K562 (cell line): Measurements from ENCODE around the gene GBF1. TPM values are rescaled to one million over a fixed set of nuclear protein-coding genes. Genes with fewer than 3 reads are reported as not detected.
A peak's percentile ranks its signal among the peaks of the same experiment; 100 is the strongest.

ENCODE experiments used
- ARID1B ChIP-seq: fragments of 450-650 bp; IDR thresholded peaks from 2 replicates; pipeline ENCODE4 v1.6.1; 2016; ENCODE audit warnings: antibody characterized with exemption, mild to moderate bottlenecking, inconsistent platforms
- CBX8 ChIP-seq: fragments of 200-600 bp; sonication (generic); IDR thresholded peaks from 2 replicates; pipeline ENCODE4 v1.6.1; 2012; ENCODE audit warnings: borderline replicate concordance, mixed run types, low read depth, mild to moderate bottlenecking, moderate library complexity, mixed read lengths, low read length, control low read depth, inconsistent platforms; ENCODE audit not compliant: poor library complexity, severe bottlenecking; ENCODE audit errors: extremely low read depth
- DPF2 ChIP-seq: fragments of 450-650 bp; IDR thresholded peaks from 2 replicates; pipeline ENCODE4 v1.6.1; 2016
- ELF4 ChIP-seq: fragments of 450-650 bp; formaldehyde crosslinking; IDR thresholded peaks from 2 replicates; pipeline ENCODE4 v1.4.0; 2022; ENCODE audit warnings: missing genetic modification characterization
- FOSL1 ChIP-seq: fragments of 200-800 bp; sonication (Bioruptor generic); conservative IDR thresholded peaks from 2 replicates; pipeline ENCODE4 v1.6.1; 2016; ENCODE audit warnings: missing genetic modification characterization, missing compliant biosample characterization
- HDAC1 ChIP-seq, 2 experiments: fragments of 450-650 bp; IDR thresholded peaks; 2 replicates each; pipeline ENCODE4 v1.6.1; 2016 to 2017; ENCODE audit warnings: inconsistent platforms in 1 of 2, mild to moderate bottlenecking in 1 of 2, moderate library complexity in 1 of 2
- HMBOX1 ChIP-seq: sonication (generic); IDR thresholded peaks from 2 replicates; pipeline ENCODE4 v1.6.1; 2016
- ILF3 ChIP-seq: fragments of 450-650 bp; IDR thresholded peaks from 2 replicates; pipeline ENCODE4 v1.6.1; 2018; ENCODE audit warnings: antibody characterized with exemption, mild to moderate bottlenecking, moderate library complexity, borderline replicate concordance
- JUNB ChIP-seq: fragments of 450-650 bp; formaldehyde crosslinking; conservative IDR thresholded peaks from 2 replicates; pipeline ENCODE4 v1.4.0; 2020; ENCODE audit warnings: mild to moderate bottlenecking
- MAFG ChIP-seq: fragments of 450-650 bp; conservative IDR thresholded peaks from 2 replicates; pipeline ENCODE4 v1.6.1; 2016; ENCODE audit warnings: missing genetic modification characterization, missing compliant biosample characterization
- SAFB ChIP-seq: fragments of 200-400 bp; formaldehyde crosslinking; IDR thresholded peaks from 2 replicates; pipeline ENCODE4 v1.6.1; 2017; ENCODE audit warnings: low read depth, low read length, borderline replicate concordance
- SMARCA4 ChIP-seq: fragments of 450-650 bp; IDR thresholded peaks from 2 replicates; pipeline ENCODE4 v1.6.1; 2016
- STAT5A ChIP-seq: IDR thresholded peaks from 2 replicates; pipeline ENCODE4 v1.6.1; 2012; ENCODE audit warnings: low read length, inconsistent platforms, borderline replicate concordance
- TAF15 ChIP-seq: fragments of 200-400 bp; formaldehyde crosslinking; IDR thresholded peaks from 2 replicates; pipeline ENCODE4 v1.6.1; 2017; ENCODE audit warnings: mild to moderate bottlenecking, low read depth, low read length, moderate library complexity
- TAL1 ChIP-seq: fragments of 450-650 bp; IDR thresholded peaks from 2 replicates; pipeline ENCODE4 v1.6.1; 2016; ENCODE audit warnings: mild to moderate bottlenecking
- TRIM24 ChIP-seq, 2 experiments: fragments of 450-650 bp; IDR thresholded peaks; 2 replicates each; pipeline ENCODE4 v1.6.1; 2016
- polyA plus RNA-seq, 8 experiments: library from polyadenylated mRNA; depleted of rRNA in 4 of 8; stranded (reverse) in 5 of 8; unstranded in 3 of 8; fragments of >200 nt; fragmentation: Nextera tagmentation in 2 of 8; fragmentation: Illumina TruSeq in 1 of 8; extraction: Ambion mirVana in 2 of 8; extraction: Trizol in 1 of 8; gene quantifications; 2 replicates each; pipeline versions ENCODE4 v1.2.1 to v1.2.3, GENCODE V29; 2011 to 2014; ENCODE audit warnings: inconsistent platforms in 1 of 8, missing spikeins in 1 of 8
- total RNA-seq, 7 experiments: library from RNA; depleted of rRNA in 6 of 7; stranded (reverse); fragments of >200 nt in 6 of 7; fragmentation: Illumina TruSeq in 2 of 7; extraction: Trizol in 2 of 7; gene quantifications; 2 replicates each; pipeline versions ENCODE4 v1.2.1 to v1.2.3, GENCODE V29; 2011 to 2021; ENCODE audit warnings: low replicate concordance in 1 of 7
- TF ChIP-seq, protein P1 (sequence below): fragments of 200-600 bp; sonication (generic); IDR thresholded peaks from one replicate; pipeline ENCODE4 v1.6.1; 2012; ENCODE audit warnings: mild to moderate bottlenecking, low read depth, low read length, inconsistent platforms
- TF ChIP-seq, protein P2 (sequence below), 2 experiments: fragments of 450-650 bp in 1 of 2; sonication (generic) in 1 of 2; formaldehyde crosslinking; conservative IDR thresholded peaks; 2 replicates each; pipeline versions ENCODE4 v1.4.0 to v1.8.1; 2020 to 2022; ENCODE audit warnings: mild to moderate bottlenecking in 1 of 2, missing genetic modification reagents in 1 of 2

GBF1 gene
- total and polyA plus RNA-seq, 9 of the 15 experiments (the other 6 are each of a cell fraction or from before 2014, with no cell fraction given): 0.69 to 28.0 (median 10.3) TPM

DNA sequence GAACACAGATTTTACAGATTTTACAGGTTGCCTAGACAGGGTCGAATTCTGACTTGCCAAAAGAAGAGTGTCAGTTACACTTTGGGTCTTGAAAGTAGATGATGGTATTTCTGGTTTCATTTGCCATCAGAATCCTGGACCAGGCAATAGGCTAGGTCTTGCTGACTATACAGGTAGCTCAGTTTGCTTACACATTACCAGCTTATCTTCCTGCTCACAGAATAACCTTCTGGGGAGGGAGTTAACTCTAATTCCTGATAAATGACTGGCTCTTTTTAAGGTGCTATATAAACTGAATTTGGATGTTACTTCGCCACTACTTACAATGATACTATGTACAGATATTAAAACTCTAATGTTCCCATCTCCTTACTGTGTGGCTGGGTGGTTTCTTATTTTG lies 39.8 kb downstream of the GBF1 start (continued):
- TF ChIP-seq SAFB (no peak), MAFG (tag) (peak; percentile 36; the same call in 1 of the 2 replicates), ARID1B (peak; percentile 68), TRIM24 (IDR thresholded peaks at IDR 0.05) (no peak), TAL1 (peak; percentile 49), ILF3 (no peak), HDAC1 (IDR thresholded peaks at IDR 0.05) (no peak), JUNB (no peak), STAT5A (no peak), SMARCA4 (0 out of 2 replicates have a peak, but pooled peaks have one; percentile 46), ELF4 (CRISPR knock-in tag) (no peak), CBX8 (no peak), DPF2 (peak; percentile 69; the same call in 1 of the 2 replicates), HMBOX1 (peak; percentile 52; the same call in 1 of the 2 replicates), TAF15 (no peak), FOSL1 (tag) (no peak)
- TF ChIP-seq, protein P1, sequence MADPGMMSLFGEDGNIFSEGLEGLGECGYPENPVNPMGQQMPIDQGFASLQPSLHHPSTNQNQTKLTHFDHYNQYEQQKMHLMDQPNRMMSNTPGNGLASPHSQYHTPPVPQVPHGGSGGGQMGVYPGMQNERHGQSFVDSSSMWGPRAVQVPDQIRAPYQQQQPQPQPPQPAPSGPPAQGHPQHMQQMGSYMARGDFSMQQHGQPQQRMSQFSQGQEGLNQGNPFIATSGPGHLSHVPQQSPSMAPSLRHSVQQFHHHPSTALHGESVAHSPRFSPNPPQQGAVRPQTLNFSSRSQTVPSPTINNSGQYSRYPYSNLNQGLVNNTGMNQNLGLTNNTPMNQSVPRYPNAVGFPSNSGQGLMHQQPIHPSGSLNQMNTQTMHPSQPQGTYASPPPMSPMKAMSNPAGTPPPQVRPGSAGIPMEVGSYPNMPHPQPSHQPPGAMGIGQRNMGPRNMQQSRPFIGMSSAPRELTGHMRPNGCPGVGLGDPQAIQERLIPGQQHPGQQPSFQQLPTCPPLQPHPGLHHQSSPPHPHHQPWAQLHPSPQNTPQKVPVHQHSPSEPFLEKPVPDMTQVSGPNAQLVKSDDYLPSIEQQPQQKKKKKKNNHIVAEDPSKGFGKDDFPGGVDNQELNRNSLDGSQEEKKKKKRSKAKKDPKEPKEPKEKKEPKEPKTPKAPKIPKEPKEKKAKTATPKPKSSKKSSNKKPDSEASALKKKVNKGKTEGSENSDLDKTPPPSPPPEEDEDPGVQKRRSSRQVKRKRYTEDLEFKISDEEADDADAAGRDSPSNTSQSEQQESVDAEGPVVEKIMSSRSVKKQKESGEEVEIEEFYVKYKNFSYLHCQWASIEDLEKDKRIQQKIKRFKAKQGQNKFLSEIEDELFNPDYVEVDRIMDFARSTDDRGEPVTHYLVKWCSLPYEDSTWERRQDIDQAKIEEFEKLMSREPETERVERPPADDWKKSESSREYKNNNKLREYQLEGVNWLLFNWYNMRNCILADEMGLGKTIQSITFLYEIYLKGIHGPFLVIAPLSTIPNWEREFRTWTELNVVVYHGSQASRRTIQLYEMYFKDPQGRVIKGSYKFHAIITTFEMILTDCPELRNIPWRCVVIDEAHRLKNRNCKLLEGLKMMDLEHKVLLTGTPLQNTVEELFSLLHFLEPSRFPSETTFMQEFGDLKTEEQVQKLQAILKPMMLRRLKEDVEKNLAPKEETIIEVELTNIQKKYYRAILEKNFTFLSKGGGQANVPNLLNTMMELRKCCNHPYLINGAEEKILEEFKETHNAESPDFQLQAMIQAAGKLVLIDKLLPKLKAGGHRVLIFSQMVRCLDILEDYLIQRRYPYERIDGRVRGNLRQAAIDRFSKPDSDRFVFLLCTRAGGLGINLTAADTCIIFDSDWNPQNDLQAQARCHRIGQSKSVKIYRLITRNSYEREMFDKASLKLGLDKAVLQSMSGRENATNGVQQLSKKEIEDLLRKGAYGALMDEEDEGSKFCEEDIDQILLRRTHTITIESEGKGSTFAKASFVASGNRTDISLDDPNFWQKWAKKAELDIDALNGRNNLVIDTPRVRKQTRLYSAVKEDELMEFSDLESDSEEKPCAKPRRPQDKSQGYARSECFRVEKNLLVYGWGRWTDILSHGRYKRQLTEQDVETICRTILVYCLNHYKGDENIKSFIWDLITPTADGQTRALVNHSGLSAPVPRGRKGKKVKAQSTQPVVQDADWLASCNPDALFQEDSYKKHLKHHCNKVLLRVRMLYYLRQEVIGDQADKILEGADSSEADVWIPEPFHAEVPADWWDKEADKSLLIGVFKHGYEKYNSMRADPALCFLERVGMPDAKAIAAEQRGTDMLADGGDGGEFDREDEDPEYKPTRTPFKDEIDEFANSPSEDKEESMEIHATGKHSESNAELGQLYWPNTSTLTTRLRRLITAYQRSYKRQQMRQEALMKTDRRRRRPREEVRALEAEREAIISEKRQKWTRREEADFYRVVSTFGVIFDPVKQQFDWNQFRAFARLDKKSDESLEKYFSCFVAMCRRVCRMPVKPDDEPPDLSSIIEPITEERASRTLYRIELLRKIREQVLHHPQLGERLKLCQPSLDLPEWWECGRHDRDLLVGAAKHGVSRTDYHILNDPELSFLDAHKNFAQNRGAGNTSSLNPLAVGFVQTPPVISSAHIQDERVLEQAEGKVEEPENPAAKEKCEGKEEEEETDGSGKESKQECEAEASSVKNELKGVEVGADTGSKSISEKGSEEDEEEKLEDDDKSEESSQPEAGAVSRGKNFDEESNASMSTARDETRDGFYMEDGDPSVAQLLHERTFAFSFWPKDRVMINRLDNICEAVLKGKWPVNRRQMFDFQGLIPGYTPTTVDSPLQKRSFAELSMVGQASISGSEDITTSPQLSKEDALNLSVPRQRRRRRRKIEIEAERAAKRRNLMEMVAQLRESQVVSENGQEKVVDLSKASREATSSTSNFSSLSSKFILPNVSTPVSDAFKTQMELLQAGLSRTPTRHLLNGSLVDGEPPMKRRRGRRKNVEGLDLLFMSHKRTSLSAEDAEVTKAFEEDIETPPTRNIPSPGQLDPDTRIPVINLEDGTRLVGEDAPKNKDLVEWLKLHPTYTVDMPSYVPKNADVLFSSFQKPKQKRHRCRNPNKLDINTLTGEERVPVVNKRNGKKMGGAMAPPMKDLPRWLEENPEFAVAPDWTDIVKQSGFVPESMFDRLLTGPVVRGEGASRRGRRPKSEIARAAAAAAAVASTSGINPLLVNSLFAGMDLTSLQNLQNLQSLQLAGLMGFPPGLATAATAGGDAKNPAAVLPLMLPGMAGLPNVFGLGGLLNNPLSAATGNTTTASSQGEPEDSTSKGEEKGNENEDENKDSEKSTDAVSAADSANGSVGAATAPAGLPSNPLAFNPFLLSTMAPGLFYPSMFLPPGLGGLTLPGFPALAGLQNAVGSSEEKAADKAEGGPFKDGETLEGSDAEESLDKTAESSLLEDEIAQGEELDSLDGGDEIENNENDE: no peak
- TF ChIP-seq, protein P2, sequence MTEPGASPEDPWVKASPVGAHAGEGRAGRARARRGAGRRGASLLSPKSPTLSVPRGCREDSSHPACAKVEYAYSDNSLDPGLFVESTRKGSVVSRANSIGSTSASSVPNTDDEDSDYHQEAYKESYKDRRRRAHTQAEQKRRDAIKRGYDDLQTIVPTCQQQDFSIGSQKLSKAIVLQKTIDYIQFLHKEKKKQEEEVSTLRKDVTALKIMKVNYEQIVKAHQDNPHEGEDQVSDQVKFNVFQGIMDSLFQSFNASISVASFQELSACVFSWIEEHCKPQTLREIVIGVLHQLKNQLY (CRISPR knock-in tag; conservative IDR thresholded peaks at IDR 0.05): no peak
